Breast epithelium (tissue), 3 donors: ENCODE measurements around the gene CACNA2D3.

Source experiments
- CTCF ChIP-seq, 3 donors: fragments of 450-650 bp; IDR thresholded peaks; one replicate each; pipeline ENCODE4 v1.5.1; 2016 to 2017; ENCODE audit warnings: antibody characterized with exemption in 3 of 3, mild to moderate bottlenecking in 3 of 3, moderate library complexity in 3 of 3
- POLR2A ChIP-seq: fragments of 450-650 bp; IDR thresholded peaks from one replicate; pipeline ENCODE4 v1.6.1; 2016; ENCODE audit warnings: antibody characterized with exemption, mild to moderate bottlenecking, moderate library complexity
- POLR2AphosphoS5 ChIP-seq, 3 donors: sonication (generic); formaldehyde crosslinking; IDR thresholded peaks; one replicate each; pipeline ENCODE4 v1.6.1; 2017; ENCODE audit warnings: antibody characterized with exemption in 3 of 3

- TF ChIP-seq CTCF (IDR thresholded peaks at IDR 0.05) (no peak), POLR2A (no peak), POLR2AphosphoS5 (IDR thresholded peaks at IDR 0.05) (no peak)
Measured at GRCh38 chr3:54758461-54758860, 636.1 kb downstream of the CACNA2D3 start.
